Measurements from ENCODE around the gene C14orf119.

Gene C14orf119

DNA sequence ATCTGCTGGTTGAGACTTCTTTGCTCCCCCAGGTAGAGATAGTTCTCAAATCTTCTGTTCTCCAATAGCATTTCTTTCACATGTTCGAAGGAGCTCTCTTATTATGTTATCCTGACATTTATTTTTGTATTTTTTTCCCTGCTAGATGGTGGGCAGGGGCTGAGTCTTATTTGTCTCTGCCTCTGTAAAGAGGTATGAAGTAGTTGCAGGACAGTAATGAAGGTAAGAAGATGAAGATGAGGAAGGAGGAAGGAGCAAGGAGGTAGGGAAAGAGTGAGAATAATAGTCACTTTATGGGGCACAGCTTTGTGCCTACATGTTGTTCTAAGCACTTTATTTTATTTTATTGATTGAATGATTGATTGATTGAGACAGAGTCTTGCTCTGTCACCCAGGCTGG, 14.5 kb downstream of the C14orf119 start:
- TF ChIP-seq, protein P1, sequence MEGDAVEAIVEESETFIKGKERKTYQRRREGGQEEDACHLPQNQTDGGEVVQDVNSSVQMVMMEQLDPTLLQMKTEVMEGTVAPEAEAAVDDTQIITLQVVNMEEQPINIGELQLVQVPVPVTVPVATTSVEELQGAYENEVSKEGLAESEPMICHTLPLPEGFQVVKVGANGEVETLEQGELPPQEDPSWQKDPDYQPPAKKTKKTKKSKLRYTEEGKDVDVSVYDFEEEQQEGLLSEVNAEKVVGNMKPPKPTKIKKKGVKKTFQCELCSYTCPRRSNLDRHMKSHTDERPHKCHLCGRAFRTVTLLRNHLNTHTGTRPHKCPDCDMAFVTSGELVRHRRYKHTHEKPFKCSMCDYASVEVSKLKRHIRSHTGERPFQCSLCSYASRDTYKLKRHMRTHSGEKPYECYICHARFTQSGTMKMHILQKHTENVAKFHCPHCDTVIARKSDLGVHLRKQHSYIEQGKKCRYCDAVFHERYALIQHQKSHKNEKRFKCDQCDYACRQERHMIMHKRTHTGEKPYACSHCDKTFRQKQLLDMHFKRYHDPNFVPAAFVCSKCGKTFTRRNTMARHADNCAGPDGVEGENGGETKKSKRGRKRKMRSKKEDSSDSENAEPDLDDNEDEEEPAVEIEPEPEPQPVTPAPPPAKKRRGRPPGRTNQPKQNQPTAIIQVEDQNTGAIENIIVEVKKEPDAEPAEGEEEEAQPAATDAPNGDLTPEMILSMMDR (IDR thresholded peaks at IDR 0.05; ENCODE audit: control insufficient read depth, insufficient read depth, low read depth, low read length, missing control alignments) = no peak
- H3K4me3 ChIP-seq (ENCODE audit: control insufficient read depth, low read depth, low read length) = no peak overlapping the region
- no peak for DNase-seq (ENCODE audit: low read depth)

- DNase-seq (ENCODE audit: low read depth) = no peak
- TF ChIP-seq, protein P1 (IDR thresholded peaks at IDR 0.05; ENCODE audit: control insufficient read depth, insufficient read depth, low read depth, low read length, missing control alignments) = no peak
Observed at GRCh38 chr14:23110579-23111365, 15.5 kb downstream of the C14orf119 start.

DNA sequence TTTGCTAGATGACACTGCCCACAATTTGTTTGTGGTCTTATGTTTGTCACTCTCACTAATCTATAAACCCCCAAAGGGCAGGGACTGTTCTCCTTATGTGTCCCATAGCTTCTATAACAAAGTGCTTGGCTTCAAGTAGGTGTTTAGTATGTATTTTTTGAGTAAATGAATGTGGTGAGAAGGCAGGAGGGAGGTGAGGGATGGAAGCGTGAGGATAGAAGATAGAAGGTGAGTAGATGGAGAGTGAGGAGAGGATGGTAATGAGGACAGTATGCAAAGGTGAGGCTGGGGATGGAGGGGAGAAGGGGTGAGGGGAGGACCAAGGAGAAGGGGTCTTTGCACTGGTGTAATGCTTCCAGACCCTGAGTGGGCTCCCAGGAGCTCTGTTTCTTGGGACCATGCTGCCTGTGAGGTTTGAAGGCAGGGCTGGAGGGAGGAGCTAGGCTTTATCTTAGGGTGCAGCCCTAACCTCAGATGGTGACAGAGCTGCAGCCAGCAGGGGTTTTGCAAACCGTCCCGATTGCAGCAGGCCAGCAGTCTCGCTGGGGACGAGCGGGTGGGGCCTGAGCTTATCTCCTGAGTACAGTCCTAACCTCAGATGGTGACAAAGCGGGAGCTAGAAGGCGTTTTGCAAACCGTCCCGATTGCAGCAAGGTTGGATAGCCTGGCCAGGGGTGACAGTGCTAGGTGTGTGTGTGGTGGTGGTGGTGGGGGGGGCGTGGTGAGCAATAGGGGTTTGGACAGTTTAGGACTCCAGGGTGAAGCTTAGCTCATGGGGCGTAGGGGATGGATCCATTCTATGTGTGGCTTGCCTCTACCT, 17.3 kb downstream of the C14orf119 start:
- no peak overlapping the region for H3K4me3 ChIP-seq (ENCODE audit: control insufficient read depth, low read depth, low read length)
- TF ChIP-seq, protein P1 (IDR thresholded peaks at IDR 0.05; ENCODE audit: control insufficient read depth, insufficient read depth, low read depth, low read length, missing control alignments) = no peak
- no peak for DNase-seq (ENCODE audit: low read depth)

More at GRCh38 chr14:23110579-23111365, 15.5 kb downstream of the C14orf119 start:
- no peak overlapping the region for H3K4me3 ChIP-seq (ENCODE audit: control insufficient read depth, low read depth, low read length)

GRCh38 chr14:23113431-23114119, 18.3 kb downstream of the C14orf119 start:
- no peak overlapping the region for H3K4me3 ChIP-seq (ENCODE audit: control insufficient read depth, low read depth, low read length)
- DNase-seq (ENCODE audit: low read depth) = no peak
- TF ChIP-seq, protein P1 (IDR thresholded peaks at IDR 0.05; ENCODE audit: control insufficient read depth, insufficient read depth, low read depth, low read length, missing control alignments) = no peak

GRCh38 chr14:23114120-23114458, 18.8 kb downstream of the C14orf119 start:
- DNase-seq (ENCODE audit: low read depth) = no peak
- TF ChIP-seq, protein P1 (IDR thresholded peaks at IDR 0.05; ENCODE audit: control insufficient read depth, insufficient read depth, low read depth, low read length, missing control alignments) = no peak
- no peak overlapping the region for H3K4me3 ChIP-seq (ENCODE audit: control insufficient read depth, low read depth, low read length)

DNA sequence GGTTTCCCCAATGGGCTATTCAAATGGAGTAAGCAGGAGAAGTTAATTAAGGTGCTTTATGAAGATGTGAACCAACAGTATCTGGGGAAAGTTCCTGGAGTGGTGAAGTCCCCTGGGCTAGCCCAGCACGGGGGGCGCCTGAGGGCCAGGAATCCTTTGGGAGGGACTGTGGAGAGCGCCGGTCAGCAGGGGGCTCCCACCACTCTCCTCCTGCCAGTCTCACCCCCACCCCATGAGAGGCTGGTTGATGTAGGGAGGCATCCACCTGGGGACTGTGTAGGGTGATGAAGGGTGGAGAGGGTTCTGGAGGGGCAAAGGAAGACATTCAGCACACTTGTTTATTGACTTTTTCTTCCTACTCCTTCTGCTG, 19.3 kb downstream of the C14orf119 start:
- TF ChIP-seq, protein P1 (IDR thresholded peaks at IDR 0.05; ENCODE audit: control insufficient read depth, insufficient read depth, low read depth, low read length, missing control alignments) = no peak
- H3K4me3 ChIP-seq (ENCODE audit: control insufficient read depth, low read depth, low read length) = no peak overlapping the region
- no peak for DNase-seq (ENCODE audit: low read depth)
